Measurements from ENCODE around the gene RPP38.

Gene RPP38

GRCh38 chr10:15112657-15113056 is 15.5 kb downstream of the RPP38 start:
- DNase-seq, result no peak

GRCh38 chr10:15113766-15114165 is 16.6 kb downstream of the RPP38 start:
- no peak for DNase-seq

- no peak for DNase-seq
Observed at GRCh38 chr10:15116225-15116624, 19.1 kb downstream of the RPP38 start.

- no peak for DNase-seq
Observed at GRCh38 chr10:15118615-15119014, 21.5 kb downstream of the RPP38 start.

DNA sequence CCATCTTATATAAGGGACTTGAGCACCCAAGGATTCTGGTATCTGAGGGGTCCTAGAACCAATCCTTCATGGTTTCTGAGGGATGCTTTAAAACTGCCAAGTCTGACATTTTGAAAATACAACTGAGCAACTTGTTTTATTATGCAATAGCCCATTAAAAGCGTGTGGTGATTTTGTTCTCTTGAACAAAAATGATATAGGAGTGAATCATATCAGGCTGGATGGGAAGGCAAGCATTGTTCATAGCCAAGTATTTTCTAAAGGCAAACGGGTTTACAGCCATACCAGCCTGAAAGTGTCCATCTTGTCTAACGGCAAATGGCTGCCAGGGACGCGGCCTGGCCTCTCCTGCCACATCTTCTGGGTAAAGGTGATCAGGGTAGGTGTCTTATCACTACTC is 23.4 kb downstream of the RPP38 start:
- DNase-seq, result no peak

DNA sequence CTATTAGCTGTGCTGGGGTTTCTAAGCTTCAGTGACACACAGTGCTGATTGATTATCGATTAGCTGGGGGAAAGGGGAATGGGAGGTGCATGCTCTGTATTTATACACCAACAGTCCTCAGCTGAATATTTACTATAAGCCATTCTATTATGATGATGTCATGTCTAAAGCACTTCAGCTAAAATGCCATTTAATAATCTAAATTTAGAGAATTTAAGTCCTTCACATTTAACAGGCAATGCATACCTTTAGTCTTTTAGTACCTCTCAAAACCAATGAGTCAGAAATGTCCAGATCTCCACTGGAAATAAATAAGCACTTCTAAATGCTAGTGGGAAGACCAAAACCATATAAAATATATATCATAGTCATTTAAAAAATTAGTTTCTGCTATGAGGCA is 24.6 kb downstream of the RPP38 start:
- DNase-seq, result no peak

DNA sequence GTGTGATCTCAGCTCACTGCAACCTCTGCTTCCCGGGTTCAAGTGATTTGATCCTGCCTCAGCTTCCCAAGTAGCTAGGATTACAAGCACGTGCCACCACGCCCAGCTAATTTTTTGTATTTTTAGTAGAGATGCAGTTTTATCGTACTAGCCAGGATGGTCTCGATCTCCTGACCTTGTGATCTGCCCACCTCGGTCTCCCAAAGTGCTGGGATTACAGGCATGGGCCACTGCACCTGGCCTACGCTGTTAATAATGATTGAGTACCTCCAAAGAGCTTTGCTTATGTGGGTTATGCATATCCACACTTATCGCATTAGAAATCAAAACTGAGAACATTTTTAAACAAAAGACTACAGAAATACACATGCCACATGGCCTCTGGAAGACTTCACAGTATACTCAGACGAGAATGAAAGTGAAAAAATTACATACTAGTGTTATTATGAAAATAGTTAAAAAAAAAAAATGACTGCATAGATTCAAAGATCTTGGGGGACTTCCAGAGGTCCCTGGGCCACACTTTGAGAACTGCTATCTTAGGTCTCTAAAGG is 25.4 kb downstream of the RPP38 start:
- no peak for DNase-seq

DNA sequence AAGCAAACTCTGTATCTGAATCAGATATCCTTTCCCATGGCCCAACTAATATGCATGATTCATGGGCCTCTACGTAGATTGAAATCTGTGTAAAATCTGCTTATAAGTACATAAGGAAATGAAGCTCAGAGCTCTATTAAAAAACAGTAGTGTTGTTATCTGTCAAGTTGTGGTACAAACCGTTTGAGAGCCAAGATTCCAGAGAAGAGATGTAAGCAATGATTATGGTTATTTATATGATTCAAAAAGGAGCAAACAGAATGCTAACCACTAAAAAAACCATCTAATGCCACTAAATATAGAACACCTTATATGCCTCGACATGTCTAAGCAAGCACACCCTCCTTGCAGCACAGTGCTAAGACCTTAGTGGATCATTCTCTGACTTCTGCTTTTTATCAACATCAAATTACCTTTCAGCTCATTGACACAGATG is 26.6 kb downstream of the RPP38 start:
- no peak for DNase-seq

DNA sequence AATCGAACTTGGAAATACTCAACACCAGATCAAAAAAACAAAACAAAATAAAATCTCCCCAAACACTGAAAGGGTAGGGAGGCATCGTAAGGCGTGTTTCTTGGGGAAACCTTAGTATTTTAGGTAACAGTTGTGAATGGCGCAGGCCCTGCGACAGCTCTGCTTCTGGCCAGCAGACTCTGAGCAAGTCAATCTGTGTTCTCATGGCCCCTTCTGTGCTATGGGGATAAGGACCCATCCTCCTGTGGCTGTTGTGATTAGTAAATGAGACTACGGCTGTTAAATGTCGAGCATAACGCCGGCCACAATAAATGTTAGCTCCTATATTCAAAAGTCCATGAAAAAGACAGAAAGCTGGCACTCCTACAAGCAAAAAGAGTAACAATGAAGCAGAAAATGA is 27.0 kb downstream of the RPP38 start:
- DNase-seq, result no peak

GRCh38 chr10:15124908-15125307 is 27.8 kb downstream of the RPP38 start:
- DNase-seq, result no peak

GRCh38 chr10:15131330-15131729 is 34.2 kb downstream of the RPP38 start:
- no peak for DNase-seq

GRCh38 chr10:15136129-15137035 is 39.2 kb downstream of the RPP38 start:
- no peak for DNase-seq

DNA sequence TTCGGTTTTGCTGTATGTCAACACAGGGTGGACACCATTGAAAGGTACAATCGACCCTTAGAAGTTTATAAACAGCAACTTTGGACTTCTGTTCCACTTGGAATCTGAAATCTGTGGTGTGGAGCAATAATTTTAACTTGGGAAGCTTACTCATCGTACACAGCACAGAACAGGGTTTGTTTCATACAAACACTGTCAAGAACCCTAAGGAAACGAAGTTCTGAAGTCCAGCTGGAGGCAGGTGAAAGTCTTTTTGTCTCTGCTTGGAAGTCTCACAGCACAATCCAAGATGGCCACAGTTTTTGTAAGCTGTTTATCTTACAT is 39.8 kb downstream of the RPP38 start:
- DNase-seq, result no peak

DNA sequence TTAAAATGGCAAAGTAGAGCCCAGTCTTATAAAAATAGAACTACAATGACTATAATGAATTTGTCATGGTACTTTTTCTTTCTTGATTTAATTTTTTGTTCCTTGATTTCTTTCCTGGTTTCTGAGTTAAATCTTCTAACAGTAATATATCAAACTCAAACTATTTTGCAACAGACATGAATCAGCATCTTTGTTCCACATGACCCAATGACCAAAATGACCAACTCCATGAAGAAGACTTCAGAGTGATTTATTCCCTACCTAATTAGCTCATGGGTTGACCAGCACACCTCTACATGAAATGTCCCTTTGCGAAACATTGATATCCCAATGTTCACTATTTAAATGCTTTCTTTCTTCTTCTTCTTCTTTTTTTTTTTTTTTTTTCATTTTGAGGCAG is 40.5 kb downstream of the RPP38 start:
- DNase-seq, result peak in 2 of 4 experiments; percentile 9 to 38

- DNase-seq, result no peak
Observed at GRCh38 chr10:15140698-15141097, 43.5 kb downstream of the RPP38 start.

GRCh38 chr10:15141136-15142054 is 44.2 kb downstream of the RPP38 start:
- no peak for DNase-seq

DNA sequence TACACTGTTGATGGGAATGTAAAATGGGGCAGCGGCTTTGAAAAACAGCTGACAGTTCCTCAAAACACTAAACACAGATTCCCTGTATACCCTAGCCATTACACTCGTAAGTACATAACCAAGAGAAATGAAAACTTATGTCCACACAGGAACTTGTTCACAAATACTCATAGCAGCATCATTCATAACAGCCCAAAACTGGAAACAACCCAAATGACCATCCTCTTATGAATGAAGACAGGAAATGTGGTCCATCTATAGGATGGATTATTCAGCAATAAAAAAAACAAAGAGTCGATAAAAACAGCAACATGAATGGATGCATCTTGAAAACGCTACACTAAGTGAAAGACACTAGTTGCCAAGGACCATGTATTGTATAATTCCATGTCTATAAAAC is 47.6 kb downstream of the RPP38 start:
- no peak for DNase-seq

DNA sequence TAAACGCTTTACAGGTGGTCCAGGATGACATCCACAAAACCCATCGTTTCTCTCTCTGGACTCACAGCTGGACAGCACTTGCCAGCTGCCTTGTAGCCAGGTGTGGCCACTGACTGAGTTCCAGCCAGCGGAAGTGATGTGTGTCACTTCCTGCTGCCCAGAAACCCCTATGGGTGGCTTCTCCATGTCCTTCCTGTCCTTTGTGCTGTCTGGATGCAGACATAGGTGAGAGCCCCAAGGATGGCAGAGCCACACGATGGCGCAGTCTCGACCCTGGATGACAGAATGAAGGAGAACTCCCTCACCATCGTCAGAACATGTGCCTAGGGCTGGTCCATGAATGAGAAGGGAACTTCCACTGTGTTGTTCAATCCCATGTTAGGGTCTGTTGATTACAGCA is 49.2 kb downstream of the RPP38 start:
- no peak for DNase-seq

- no peak for DNase-seq
Observed at GRCh38 chr10:15147594-15148392, 50.6 kb downstream of the RPP38 start.

DNA sequence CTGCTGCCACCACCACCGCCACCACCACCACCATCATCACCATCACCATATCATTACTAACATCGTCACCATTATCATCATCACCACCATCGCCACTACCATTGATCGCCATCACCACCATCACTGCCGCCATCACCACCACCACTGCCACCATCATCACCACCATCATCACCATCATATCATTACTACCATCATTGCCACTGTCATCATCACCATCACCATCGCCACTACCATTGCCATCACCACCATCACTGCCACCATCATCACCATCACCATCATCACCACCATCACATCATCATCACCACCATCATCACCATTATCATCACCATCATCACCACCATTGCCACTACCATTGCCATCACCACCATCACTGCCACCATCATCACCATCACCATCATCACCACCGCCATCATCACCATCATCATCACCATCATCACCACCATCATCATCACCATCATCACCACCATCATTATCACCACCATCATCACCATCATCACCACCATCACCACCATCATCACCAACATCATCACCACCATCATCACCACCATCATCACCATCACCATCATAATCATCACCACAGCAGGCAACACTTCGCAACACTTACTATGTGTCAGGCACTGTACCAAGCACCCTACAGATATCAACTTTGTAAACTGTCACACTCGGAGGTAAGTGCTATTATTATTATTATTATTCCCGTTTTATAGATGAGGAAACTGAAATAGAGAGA is 52.1 kb downstream of the RPP38 start:
- no peak for DNase-seq

DNA sequence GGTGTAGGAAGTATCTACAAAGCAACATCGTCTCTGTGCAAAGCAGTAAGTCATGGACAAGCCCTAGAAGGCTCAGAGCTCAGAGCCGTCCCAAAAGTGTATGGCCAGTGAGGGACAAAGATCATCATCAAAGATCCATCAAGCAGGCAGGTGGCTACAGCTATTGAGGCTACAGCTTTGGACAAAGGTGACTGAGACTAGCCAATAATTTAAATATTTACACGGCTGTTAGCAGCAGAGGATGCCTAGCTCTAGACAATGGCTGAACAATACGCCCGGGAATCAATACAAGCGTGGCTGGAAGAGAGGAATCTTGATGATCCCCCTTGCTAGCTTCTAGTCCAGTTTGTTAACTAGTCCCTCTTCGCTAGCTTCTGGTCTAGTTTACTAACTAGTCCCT is 53.4 kb downstream of the RPP38 start:
- no peak for DNase-seq

- DNase-seq, result no peak
Observed at GRCh38 chr10:15152556-15152955, 55.4 kb downstream of the RPP38 start.
